Testis (tissue), 3 donors: ENCODE measurements around the gene MMP15. TPM values are rescaled to one million over a fixed set of nuclear protein-coding genes. Genes with fewer than 3 reads are reported as not detected.

Source experiments
- DNase-seq: peaks from one replicate; pipeline ENCODE4 v3.0.0-alpha.2; 2019
- H3K27ac ChIP-seq, 2 donors: fragments of 200-600 bp; sonication (generic); one replicate each; pipeline ENCODE4 v1.5.1; 2019
- H3K27me3 ChIP-seq: fragments of 200-600 bp; sonication (generic); one replicate; pipeline ENCODE4 v1.5.1; 2019
- H3K36me3 ChIP-seq: fragments of 200-600 bp; sonication (generic); one replicate; pipeline ENCODE4 v1.5.1; 2017; ENCODE audit warnings: low read depth; ENCODE audit errors: missing control alignments
- H3K4me1 ChIP-seq: fragments of 200-600 bp; sonication (generic); one replicate; pipeline ENCODE4 v1.5.1; 2019
- H3K4me3 ChIP-seq, 2 donors: fragments of 200-600 bp; sonication (generic); one replicate each; pipeline ENCODE4 v1.5.1; 2017 to 2019
- H3K9me3 ChIP-seq: fragments of 200-600 bp; sonication (generic); one replicate; pipeline ENCODE4 v1.5.1; 2017
- CTCF ChIP-seq, 3 experiments: fragments of 450-650 bp in 2 of 3; fragments of 200-600 bp in 1 of 3; sonication (generic) in 1 of 3; IDR thresholded peaks; one replicate each; pipeline ENCODE4 v1.5.1; 2016 to 2019; ENCODE audit warnings: antibody characterized with exemption in 3 of 3, mild to moderate bottlenecking in 2 of 3, moderate library complexity in 1 of 3
- POLR2A ChIP-seq: fragments of 450-650 bp; IDR thresholded peaks from one replicate; pipeline ENCODE4 v1.6.1; 2017; ENCODE audit warnings: antibody characterized with exemption, mild to moderate bottlenecking, moderate library complexity
- WGBS, 2 donors: methylation state at CpG; one replicate each; pipeline ENCODE4 v1.1.5; 2018; 5-methylcytosine and 5-hydroxymethylcytosine counted together
- intact Hi-C: fragments of 100-400 bp; cut with DNase I; formaldehyde crosslinking; loops from one replicate; pipeline ENCODE4 v1.15.1; 2023; ENCODE audit warnings: low total_unique reads
- polyA plus RNA-seq: library from polyadenylated mRNA; stranded (reverse); fragments of 350-450 nt; fragmentation: Illumina TruSeq; extraction: RNeasy Lipid Tissue Mini Kit (QIAGEN cat#74804); gene quantifications from one replicate; pipeline ENCODE4 v1.2.3, GENCODE V29; 2014; ENCODE audit warnings: low read depth, low replicate concordance; ENCODE audit not compliant: insufficient read depth
- total RNA-seq, 2 donors: library from RNA; depleted of rRNA; stranded (reverse); fragments of >200 nt; gene quantifications; one replicate each; pipeline ENCODE4 v1.2.3, GENCODE V29; 2016

The MMP15 gene
- total and polyA plus RNA-seq, 3 donors from 2014 or later = 80.6 to 300 (median 194) TPM

GRCh38 chr16:58051296-58051695 lies 25.7 kb downstream of the MMP15 start:
- WGBS, 2 donors = 82 to 91% methylated on average over 2 of the region's 2 CpGs

GRCh38 chr16:58051821-58052603 lies 26.5 kb downstream of the MMP15 start:
- no peaks in the 10 kb centered on the region for H3K9me3 ChIP-seq
- no peak overlapping the region for H3K4me3 ChIP-seq
- no peaks in the 10 kb centered on the region for H3K27me3 ChIP-seq
- intact Hi-C loops = no loop called here
- H3K36me3 ChIP-seq = no peaks in the 10 kb centered on the region
- DNase-seq = no peak
- H3K4me1 ChIP-seq = peaks cover 25% of the 10 kb centered on the region
- WGBS, 2 donors = 61 to 64% methylated on average over 7 to 10 of the region's 10 CpGs
- TF ChIP-seq CTCF (IDR thresholded peaks at IDR 0.05) (no peak), POLR2A (no peak)
- H3K27ac ChIP-seq = no peak overlapping the region

More at GRCh38 chr16:58051296-58051695, 25.7 kb downstream of the MMP15 start:
- TF ChIP-seq POLR2A (no peak), CTCF (IDR thresholded peaks at IDR 0.05) (no peak)
- no peaks in the 10 kb centered on the region for H3K9me3 ChIP-seq
- no peaks in the 10 kb centered on the region for H3K27me3 ChIP-seq
- H3K4me1 ChIP-seq = peaks cover 21% of the 10 kb centered on the region
- H3K27ac ChIP-seq = no peak overlapping the region
- H3K4me3 ChIP-seq = no peak overlapping the region
- no peak for DNase-seq
- intact Hi-C loops = no loop called here
- H3K36me3 ChIP-seq = no peaks in the 10 kb centered on the region

- Histone ChIP-seq H3K4me1 (peaks cover 12% of the 10 kb centered on the region), H3K27me3 (no peaks in the 10 kb centered on the region), H3K36me3 (no peaks in the 10 kb centered on the region), H3K27ac (no peak overlapping the region), H3K4me3 (no peak overlapping the region), H3K9me3 (no peaks in the 10 kb centered on the region)
- DNase-seq = no peak
- 78 to 96% methylated on average over 5 of the region's 5 CpGs for WGBS, 2 donors
- TF ChIP-seq CTCF (IDR thresholded peaks at IDR 0.05) (no peak), POLR2A (no peak)
- intact Hi-C loops = no loop called here
Measured at GRCh38 chr16:58053682-58054005, 28.1 kb downstream of the MMP15 start.

- 85 to 87% methylated on average over 10 of the region's 10 CpGs for WGBS, 2 donors
- intact Hi-C loops = no loop called here
- no peaks in the 10 kb centered on the region for H3K9me3 ChIP-seq
- H3K27me3 ChIP-seq = no peaks in the 10 kb centered on the region
- TF ChIP-seq CTCF (IDR thresholded peaks at IDR 0.05) (no peak), POLR2A (no peak)
- H3K4me3 ChIP-seq = no peak overlapping the region
- no peak overlapping the region for H3K27ac ChIP-seq
- DNase-seq = no peak
- H3K36me3 ChIP-seq = no peaks in the 10 kb centered on the region
- H3K4me1 ChIP-seq = peaks cover 9% of the 10 kb centered on the region
Measured at GRCh38 chr16:58054289-58054688, 28.7 kb downstream of the MMP15 start.

- Histone ChIP-seq H3K4me3 (no peak overlapping the region), H3K27ac (no peak overlapping the region), H3K4me1 (peaks cover 9% of the 10 kb centered on the region), H3K9me3 (no peaks in the 10 kb centered on the region), H3K27me3 (no peaks in the 10 kb centered on the region), H3K36me3 (no peaks in the 10 kb centered on the region)
- TF ChIP-seq CTCF (IDR thresholded peaks at IDR 0.05) = no peak
- TF ChIP-seq POLR2A = no peak
- WGBS, 2 donors = 46 to 50% methylated on average over 5 of the region's 5 CpGs
- intact Hi-C loops = no loop called here
- DNase-seq = no peak
Measured at GRCh38 chr16:58056580-58056979, 31.0 kb downstream of the MMP15 start.
